WI38 (cell line): Measurements from ENCODE around the gene UQCR10.

ENCODE experiments used
- H3K4me3 ChIP-seq: 2 replicates; pipeline ENCODE4 v1.5.1; 2011; ENCODE audit warnings: low read depth, mild to moderate bottlenecking, control low read depth, low read length
- CTCF ChIP-seq: IDR thresholded peaks from 2 replicates; pipeline ENCODE4 v1.5.1; 2012; ENCODE audit warnings: low read depth, mild to moderate bottlenecking, control low read depth, low read length

UQCR10 gene

GRCh38 chr22:29817724-29818123 is 50.6 kb downstream of the UQCR10 start:
- TF ChIP-seq CTCF, result no peak
- H3K4me3 ChIP-seq, result no peak overlapping the region

- H3K4me3 ChIP-seq, result no peak overlapping the region
- no peak for TF ChIP-seq CTCF
Measured at GRCh38 chr22:29819501-29819900, 52.3 kb downstream of the UQCR10 start.
